Prostate gland (tissue), 2 donors: Measurements from ENCODE around the gene ATRAID.

ENCODE experiments used
- CTCF ChIP-seq, 4 experiments: fragments of 200-600 bp in 2 of 4; fragments of 450-650 bp in 2 of 4; sonication (generic) in 2 of 4; IDR thresholded peaks; 1 replicate in 3 of 4; 2 replicates in 1 of 4; pipeline ENCODE4 v1.5.1; 2016 to 2019; ENCODE audit warnings: antibody characterized with exemption in 4 of 4, mild to moderate bottlenecking in 2 of 4, moderate library complexity in 2 of 4
- POLR2AphosphoS5 ChIP-seq: sonication (generic); formaldehyde crosslinking; IDR thresholded peaks from one replicate; pipeline ENCODE4 v1.6.1; 2017; ENCODE audit warnings: antibody characterized with exemption

GRCh38 chr2:27264253-27264752, 52.5 kb downstream of the ATRAID start:
- no peak for TF ChIP-seq CTCF (IDR thresholded peaks at IDR 0.05)
- no peak for TF ChIP-seq POLR2AphosphoS5
